ENCODE results near the gene RAB7A. TPM values are rescaled to one million over a fixed set of nuclear protein-coding genes. Genes with fewer than 3 reads are reported as not detected.

Gene RAB7A
- polyA plus RNA-seq, 1 donor from 2014 or later = 42.4 TPM

DNA sequence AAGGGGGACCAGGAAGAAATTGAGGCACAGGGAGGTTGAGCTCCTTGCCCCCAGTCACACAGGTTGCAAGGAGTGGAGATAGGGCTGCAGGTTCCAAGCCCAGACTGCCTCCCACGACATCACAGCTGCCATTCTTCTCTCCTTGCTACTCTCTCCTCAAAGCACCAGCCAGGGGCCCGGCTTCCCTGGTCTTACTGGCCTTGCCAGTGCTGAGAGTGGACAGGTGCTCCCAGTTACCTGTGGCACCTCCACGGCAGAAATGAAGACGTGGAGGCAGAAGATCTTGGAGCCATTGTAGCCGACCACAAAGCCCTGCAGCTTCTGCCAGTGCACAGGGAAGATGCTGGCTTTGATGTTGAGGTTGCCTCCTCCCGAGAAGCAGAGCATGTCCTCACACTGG, 135.5 kb downstream of the RAB7A start:
- Histone ChIP-seq H3K27me3 (ENCODE audit: insufficient read depth, low read depth, low read length) (no peaks in the 10 kb centered on the region), H3K9me2 (ENCODE audit: insufficient read depth, low read length) (no peaks in the 10 kb centered on the region), H4K20me1 (ENCODE audit: insufficient read depth) (no peaks in the 10 kb centered on the region), H3K9ac (ENCODE audit: low read length) (no peak overlapping the region), H3K9me3 (ENCODE audit: low read length) (peaks cover 10% of the 10 kb centered on the region), H3K27ac (ENCODE audit: low read length) (no peak overlapping the region), H3K4me3 (ENCODE audit: low read length) (no peak overlapping the region), H3K79me2 (replicated peaks; ENCODE audit: insufficient read depth, low read length) (no peaks in the 10 kb centered on the region), H2AFZ (ENCODE audit: low read depth, low read length) (no peak overlapping the region), H3K36me3 (ENCODE audit: insufficient read depth, low read length) (no peaks in the 10 kb centered on the region), H3F3A (ENCODE audit: insufficient read depth, low read length, poor library complexity, severe bottlenecking) (no peaks in the 10 kb centered on the region), H3K4me2 (ENCODE audit: low read length) (no peak overlapping the region)
- TF ChIP-seq POLR2AphosphoS5 (IDR thresholded peaks at IDR 0.05) (no peak), TAF1 (IDR thresholded peaks at IDR 0.05; ENCODE audit: low read depth) (no peak), MXI1 (conservative IDR thresholded peaks at IDR 0.05; ENCODE audit: poor library complexity, severe bottlenecking) (no peak), EP300 (conservative IDR thresholded peaks at IDR 0.05; ENCODE audit: poor library complexity, severe bottlenecking) (no peak), RAD21 (conservative IDR thresholded peaks at IDR 0.05) (no peak), EZH2 (IDR thresholded peaks at IDR 0.05; ENCODE audit: borderline replicate concordance, insufficient read depth, low read length, poor library complexity, severe bottlenecking) (no peak), SMC3 (conservative IDR thresholded peaks at IDR 0.05; ENCODE audit: poor library complexity) (no peak)
- TF ChIP-seq, protein P1, sequence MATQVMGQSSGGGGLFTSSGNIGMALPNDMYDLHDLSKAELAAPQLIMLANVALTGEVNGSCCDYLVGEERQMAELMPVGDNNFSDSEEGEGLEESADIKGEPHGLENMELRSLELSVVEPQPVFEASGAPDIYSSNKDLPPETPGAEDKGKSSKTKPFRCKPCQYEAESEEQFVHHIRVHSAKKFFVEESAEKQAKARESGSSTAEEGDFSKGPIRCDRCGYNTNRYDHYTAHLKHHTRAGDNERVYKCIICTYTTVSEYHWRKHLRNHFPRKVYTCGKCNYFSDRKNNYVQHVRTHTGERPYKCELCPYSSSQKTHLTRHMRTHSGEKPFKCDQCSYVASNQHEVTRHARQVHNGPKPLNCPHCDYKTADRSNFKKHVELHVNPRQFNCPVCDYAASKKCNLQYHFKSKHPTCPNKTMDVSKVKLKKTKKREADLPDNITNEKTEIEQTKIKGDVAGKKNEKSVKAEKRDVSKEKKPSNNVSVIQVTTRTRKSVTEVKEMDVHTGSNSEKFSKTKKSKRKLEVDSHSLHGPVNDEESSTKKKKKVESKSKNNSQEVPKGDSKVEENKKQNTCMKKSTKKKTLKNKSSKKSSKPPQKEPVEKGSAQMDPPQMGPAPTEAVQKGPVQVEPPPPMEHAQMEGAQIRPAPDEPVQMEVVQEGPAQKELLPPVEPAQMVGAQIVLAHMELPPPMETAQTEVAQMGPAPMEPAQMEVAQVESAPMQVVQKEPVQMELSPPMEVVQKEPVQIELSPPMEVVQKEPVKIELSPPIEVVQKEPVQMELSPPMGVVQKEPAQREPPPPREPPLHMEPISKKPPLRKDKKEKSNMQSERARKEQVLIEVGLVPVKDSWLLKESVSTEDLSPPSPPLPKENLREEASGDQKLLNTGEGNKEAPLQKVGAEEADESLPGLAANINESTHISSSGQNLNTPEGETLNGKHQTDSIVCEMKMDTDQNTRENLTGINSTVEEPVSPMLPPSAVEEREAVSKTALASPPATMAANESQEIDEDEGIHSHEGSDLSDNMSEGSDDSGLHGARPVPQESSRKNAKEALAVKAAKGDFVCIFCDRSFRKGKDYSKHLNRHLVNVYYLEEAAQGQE (IDR thresholded peaks at IDR 0.05; ENCODE audit: borderline replicate concordance) = no peak
- TF ChIP-seq, protein P2, sequence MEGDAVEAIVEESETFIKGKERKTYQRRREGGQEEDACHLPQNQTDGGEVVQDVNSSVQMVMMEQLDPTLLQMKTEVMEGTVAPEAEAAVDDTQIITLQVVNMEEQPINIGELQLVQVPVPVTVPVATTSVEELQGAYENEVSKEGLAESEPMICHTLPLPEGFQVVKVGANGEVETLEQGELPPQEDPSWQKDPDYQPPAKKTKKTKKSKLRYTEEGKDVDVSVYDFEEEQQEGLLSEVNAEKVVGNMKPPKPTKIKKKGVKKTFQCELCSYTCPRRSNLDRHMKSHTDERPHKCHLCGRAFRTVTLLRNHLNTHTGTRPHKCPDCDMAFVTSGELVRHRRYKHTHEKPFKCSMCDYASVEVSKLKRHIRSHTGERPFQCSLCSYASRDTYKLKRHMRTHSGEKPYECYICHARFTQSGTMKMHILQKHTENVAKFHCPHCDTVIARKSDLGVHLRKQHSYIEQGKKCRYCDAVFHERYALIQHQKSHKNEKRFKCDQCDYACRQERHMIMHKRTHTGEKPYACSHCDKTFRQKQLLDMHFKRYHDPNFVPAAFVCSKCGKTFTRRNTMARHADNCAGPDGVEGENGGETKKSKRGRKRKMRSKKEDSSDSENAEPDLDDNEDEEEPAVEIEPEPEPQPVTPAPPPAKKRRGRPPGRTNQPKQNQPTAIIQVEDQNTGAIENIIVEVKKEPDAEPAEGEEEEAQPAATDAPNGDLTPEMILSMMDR (IDR thresholded peaks at IDR 0.05; ENCODE audit: poor library complexity, severe bottlenecking) = no peak

DNA sequence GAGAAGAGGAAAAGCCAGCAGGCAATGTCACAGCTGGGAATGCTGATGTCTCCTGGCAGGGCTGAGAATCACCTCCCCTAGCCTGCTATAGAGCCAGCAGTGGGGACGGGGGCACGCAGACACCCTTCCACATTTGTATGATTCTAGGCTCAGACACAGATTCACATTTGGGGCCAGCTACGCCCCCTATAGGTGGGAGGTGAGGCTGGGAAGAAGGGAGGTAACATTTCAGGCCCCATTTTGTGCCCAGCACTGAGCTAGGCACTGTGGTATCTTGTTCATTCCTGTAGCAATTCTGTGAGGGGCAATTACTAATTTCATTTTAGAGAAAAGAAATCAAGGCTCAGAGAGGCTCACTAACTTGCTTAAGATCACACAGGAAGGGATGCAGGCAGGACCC, 137.6 kb downstream of the RAB7A start:
- Histone ChIP-seq H3K4me2 (ENCODE audit: low read length) (no peak overlapping the region), H3K4me3 (ENCODE audit: low read length) (no peak overlapping the region), H3K9me3 (ENCODE audit: low read length) (peaks cover 10% of the 10 kb centered on the region), H3K9ac (ENCODE audit: low read length) (no peak overlapping the region), H3K36me3 (ENCODE audit: insufficient read depth, low read length) (no peaks in the 10 kb centered on the region), H2AFZ (ENCODE audit: low read depth, low read length) (no peak overlapping the region), H3K27me3 (ENCODE audit: insufficient read depth, low read depth, low read length) (no peaks in the 10 kb centered on the region), H3K27ac (ENCODE audit: low read length) (no peak overlapping the region), H4K20me1 (ENCODE audit: insufficient read depth) (no peaks in the 10 kb centered on the region), H3K9me2 (ENCODE audit: insufficient read depth, low read length) (no peaks in the 10 kb centered on the region), H3K79me2 (replicated peaks; ENCODE audit: insufficient read depth, low read length) (no peaks in the 10 kb centered on the region), H3F3A (ENCODE audit: insufficient read depth, low read length, poor library complexity, severe bottlenecking) (no peaks in the 10 kb centered on the region)
- TF ChIP-seq RAD21 (conservative IDR thresholded peaks at IDR 0.05) = no peak
- TF ChIP-seq TAF1 (IDR thresholded peaks at IDR 0.05; ENCODE audit: low read depth) = no peak
- TF ChIP-seq, protein P2 (IDR thresholded peaks at IDR 0.05; ENCODE audit: poor library complexity, severe bottlenecking) = no peak
- TF ChIP-seq EP300 (conservative IDR thresholded peaks at IDR 0.05; ENCODE audit: poor library complexity, severe bottlenecking) = no peak
- TF ChIP-seq, protein P1 (IDR thresholded peaks at IDR 0.05; ENCODE audit: borderline replicate concordance) = no peak
- TF ChIP-seq SMC3 (conservative IDR thresholded peaks at IDR 0.05; ENCODE audit: poor library complexity) = no peak
- no peak for TF ChIP-seq MXI1 (conservative IDR thresholded peaks at IDR 0.05; ENCODE audit: poor library complexity, severe bottlenecking)
- TF ChIP-seq POLR2AphosphoS5 (IDR thresholded peaks at IDR 0.05) = no peak
- no peak for TF ChIP-seq EZH2 (IDR thresholded peaks at IDR 0.05; ENCODE audit: borderline replicate concordance, insufficient read depth, low read length, poor library complexity, severe bottlenecking)

Measured in neural cell (in vitro differentiated cells).